ENCODE measurements around the gene SRGAP3. TPM values are rescaled to one million over a fixed set of nuclear protein-coding genes. Genes with fewer than 3 reads are reported as not detected.

Gene SRGAP3
- total RNA-seq, 1 donor from 2014 or later, result 5.3 TPM

- DNase-seq (ENCODE audit: low read depth), result no peak
Observed at GRCh38 chr3:9147215-9147895, 102.1 kb downstream of the SRGAP3 start.

DNA sequence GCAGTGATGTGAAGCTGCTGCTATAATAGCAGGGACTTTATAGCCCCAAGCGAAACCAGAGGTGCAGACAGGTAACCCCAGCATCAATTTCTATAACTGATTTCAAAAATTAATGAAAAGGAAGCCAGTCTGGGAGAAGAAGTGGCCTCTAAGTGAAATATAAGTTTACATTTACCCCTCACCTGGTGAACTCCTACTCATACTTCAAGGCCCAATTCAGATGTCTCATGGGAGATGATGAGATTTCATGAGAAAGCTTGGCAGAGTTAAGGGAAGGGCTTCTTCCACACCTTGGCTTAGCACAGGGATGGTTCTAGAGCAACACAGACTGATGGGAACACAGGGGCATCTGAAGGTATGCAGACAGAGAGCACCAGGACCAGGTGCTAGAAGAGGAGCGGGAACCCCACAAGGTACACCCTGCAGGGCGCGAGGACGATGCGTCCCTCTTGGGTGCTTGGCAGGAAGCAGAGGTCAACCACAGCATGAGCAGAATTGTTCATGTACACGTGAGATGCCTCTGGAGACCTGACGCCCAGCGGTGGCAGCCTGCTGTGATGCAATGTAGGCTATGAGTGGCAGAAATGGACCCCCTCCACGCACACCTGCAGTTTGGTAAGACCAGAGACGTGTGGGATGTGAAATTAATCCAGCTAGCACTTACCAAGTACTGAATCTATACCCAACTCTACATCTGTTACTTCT, 102.9 kb downstream of the SRGAP3 start:
- no peak for DNase-seq (ENCODE audit: low read depth)

- no peak for DNase-seq (ENCODE audit: low read depth)
Observed at GRCh38 chr3:9143184-9143583, 106.3 kb downstream of the SRGAP3 start.

- peak; percentile 33 for DNase-seq (ENCODE audit: low read depth)
Observed at GRCh38 chr3:9142362-9142761, 107.1 kb downstream of the SRGAP3 start.

- no peak for DNase-seq (ENCODE audit: low read depth)
Observed at GRCh38 chr3:9141928-9142289, 107.5 kb downstream of the SRGAP3 start.

- no peak for DNase-seq (ENCODE audit: low read depth)
Observed at GRCh38 chr3:9139366-9139765, 110.1 kb downstream of the SRGAP3 start.

GRCh38 chr3:9137676-9138075, 111.8 kb downstream of the SRGAP3 start:
- no peak for DNase-seq (ENCODE audit: low read depth)

GRCh38 chr3:9136746-9137465, 112.5 kb downstream of the SRGAP3 start:
- no peak for DNase-seq (ENCODE audit: low read depth)

- no peak for DNase-seq (ENCODE audit: low read depth)
Observed at GRCh38 chr3:9135930-9136525, 113.4 kb downstream of the SRGAP3 start.

- no peak for DNase-seq (ENCODE audit: low read depth)
Observed at GRCh38 chr3:9135526-9135925, 113.9 kb downstream of the SRGAP3 start.

DNA sequence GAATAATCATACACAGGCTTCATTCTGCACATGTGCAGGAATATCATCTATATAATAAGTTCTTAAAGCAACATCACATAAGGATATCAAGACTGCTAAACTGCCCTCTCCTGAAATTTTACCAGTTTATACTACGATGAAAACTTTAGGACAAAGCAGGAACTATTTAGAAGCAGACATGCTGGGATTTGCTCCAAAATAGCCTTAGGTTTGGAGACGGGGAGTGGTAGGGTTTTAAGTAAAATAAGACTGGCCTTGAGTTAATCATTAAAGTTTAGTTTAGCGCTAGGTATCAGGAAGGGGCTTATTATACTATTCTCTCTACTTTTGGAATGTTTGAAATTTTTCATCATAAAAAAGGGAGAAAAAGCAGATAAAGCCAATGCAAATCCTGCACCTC, 115.8 kb downstream of the SRGAP3 start:
- no peak for DNase-seq (ENCODE audit: low read depth)

- no peak for DNase-seq (ENCODE audit: low read depth)
Observed at GRCh38 chr3:9130345-9131305, 118.8 kb downstream of the SRGAP3 start.

DNA sequence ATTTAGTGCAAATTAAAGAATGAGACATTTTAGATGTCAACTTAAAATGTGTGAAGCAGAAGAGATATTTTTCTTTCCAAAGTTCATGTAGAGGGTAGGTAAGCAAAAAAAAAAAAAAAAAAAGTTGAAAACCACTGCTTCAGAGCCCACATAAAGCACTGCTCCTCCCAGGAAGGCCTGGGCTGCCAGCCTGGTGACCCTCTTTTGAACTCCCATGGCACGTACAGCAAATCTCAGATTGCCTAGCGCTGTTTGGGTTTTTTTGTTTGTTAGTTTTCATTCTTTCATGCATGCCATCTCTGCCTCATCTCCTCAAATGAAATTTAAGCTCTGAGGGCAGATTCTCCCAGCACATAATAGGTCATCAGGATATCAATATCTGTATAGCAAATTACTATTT, 120.1 kb downstream of the SRGAP3 start:
- no peak for DNase-seq (ENCODE audit: low read depth)

- no peak for DNase-seq (ENCODE audit: low read depth)
Observed at GRCh38 chr3:9125278-9125951, 124.0 kb downstream of the SRGAP3 start.

GRCh38 chr3:9124730-9125129, 124.7 kb downstream of the SRGAP3 start:
- DNase-seq (ENCODE audit: low read depth), result peak; percentile 25

GRCh38 chr3:9123840-9124239, 125.6 kb downstream of the SRGAP3 start:
- DNase-seq (ENCODE audit: low read depth), result no peak

GRCh38 chr3:9122732-9123364, 126.6 kb downstream of the SRGAP3 start:
- peak; percentile 30 for DNase-seq (ENCODE audit: low read depth)

DNA sequence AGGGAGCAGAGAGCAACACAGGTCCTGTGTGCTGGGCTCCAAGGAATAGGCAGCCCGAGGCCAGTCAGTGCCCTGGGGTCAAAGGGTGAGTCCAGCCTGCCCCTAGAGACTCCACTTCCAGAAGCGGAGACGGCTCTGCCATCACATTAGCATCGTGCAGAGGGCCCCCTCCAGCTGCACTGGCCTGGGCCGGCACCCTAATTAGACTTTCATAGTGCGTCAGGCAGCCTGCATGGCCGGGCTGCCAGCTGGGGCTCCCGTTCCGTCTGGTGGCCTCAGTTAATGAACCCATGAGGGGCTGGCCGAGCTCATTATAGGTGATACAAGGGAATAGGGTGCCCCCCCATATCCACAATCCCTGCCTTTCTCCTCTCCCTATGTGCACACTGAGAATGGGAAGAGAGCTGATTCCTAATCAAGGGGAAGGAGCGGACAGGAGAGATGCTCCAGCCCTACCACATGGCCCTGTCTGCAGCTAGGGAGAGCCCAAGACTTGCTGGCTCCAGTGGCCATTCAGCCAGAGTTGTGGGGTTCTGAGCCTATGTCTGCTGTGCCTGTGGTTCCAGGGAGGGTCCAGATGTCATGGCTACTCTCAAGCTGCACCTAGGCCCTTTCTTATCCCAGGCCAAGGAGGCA, 128.0 kb downstream of the SRGAP3 start:
- DNase-seq (ENCODE audit: low read depth), result no peak

DNA sequence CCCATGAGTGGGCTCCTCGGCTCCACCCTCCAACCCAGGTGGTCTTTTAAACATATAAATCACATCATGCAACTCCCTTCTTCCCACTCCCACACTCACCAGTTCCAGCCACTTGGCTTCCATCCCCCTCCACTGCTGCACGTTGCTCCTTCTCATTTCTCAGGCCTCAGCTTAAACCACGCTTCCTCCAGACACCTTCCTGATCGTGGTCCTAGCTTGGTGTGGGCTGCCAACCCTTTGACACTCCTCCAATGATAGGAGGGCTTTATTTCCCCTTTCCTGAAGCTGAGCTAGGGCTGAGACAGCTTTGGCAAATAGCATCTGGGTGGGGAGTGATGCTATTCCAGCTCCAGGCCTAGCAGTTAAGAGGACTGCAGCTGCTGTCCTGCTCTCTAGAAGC, 130.1 kb downstream of the SRGAP3 start:
- peak; percentile 6 for DNase-seq (ENCODE audit: low read depth)
